ENCODE measurements around the gene URB1.

GRCh38 chr21:32298148-32298559 is 94.7 kb downstream of the URB1 start:
- TF ChIP-seq FOXP2 (optimal IDR thresholded peaks at IDR 0.05; ENCODE audit: borderline replicate concordance, extremely low read depth, extremely low read length, insufficient read depth) (no peak), REST (IDR thresholded peaks at IDR 0.05; ENCODE audit: insufficient read depth in 1 of 2, low read depth in 2 of 2, low read length in 2 of 2) (no peak)
